ENCODE data around the gene TFCP2. TPM values are rescaled to one million over a fixed set of nuclear protein-coding genes. Genes with fewer than 3 reads are reported as not detected.

The TFCP2 gene
- total and polyA plus RNA-seq, 10 donors, result 10.2 to 33.1 (median 24.0) TPM

GRCh38 chr12:51128919-51129318 lies 44.0 kb downstream of the TFCP2 start:
- peaks cover 0 to 44% (median 10%) of the 10 kb centered on the region in 6 donors for H3K36me3 ChIP-seq
- H3K9me3 ChIP-seq, result no peaks in the 10 kb centered on the region
- DNase-seq, result no peak
- H3K27ac ChIP-seq, result no peak overlapping the region
- intact Hi-C loops (cut with DNase I; ENCODE audit: low total_unique reads), result no loop called here
- TF ChIP-seq POLR2AphosphoS5 (IDR thresholded peaks at IDR 0.05), result no peak
- no peak overlapping the region for H3K4me3 ChIP-seq
- H3K4me1 ChIP-seq, result no peaks in the 10 kb centered on the region
- WGBS, 5 donors, result 81 to 90% (median 88%) methylated on average over 3 of the region's 3 CpGs
- no peaks in the 10 kb centered on the region for H3K27me3 ChIP-seq (replicated peaks in 1 of 7)

- Histone ChIP-seq H3K4me3 (no peak overlapping the region), H3K27me3 (replicated peaks in 1 of 7) (no peaks in the 10 kb centered on the region), H3K4me1 (no peaks in the 10 kb centered on the region), H3K9me3 (no peaks in the 10 kb centered on the region), H3K27ac (no peak overlapping the region), H3K36me3 (peaks cover 0 to 32% (median 10%) of the 10 kb centered on the region in 6 donors)
- no peak for DNase-seq
- intact Hi-C loops (cut with DNase I; ENCODE audit: low total_unique reads), result no loop called here
- 87 to 94% (median 92%) methylated on average over 2 of the region's 2 CpGs for WGBS, 5 donors
- no peak for TF ChIP-seq POLR2AphosphoS5 (IDR thresholded peaks at IDR 0.05)
- no peak for TF ChIP-seq CTCF (IDR thresholded peaks at IDR 0.05 in 8 of 11, conservative IDR thresholded peaks at IDR 0.05 in 3 of 11)
- TF ChIP-seq POLR2A (IDR thresholded peaks at IDR 0.05), result no peak
Measured at GRCh38 chr12:51127050-51127729, 45.7 kb downstream of the TFCP2 start.

GRCh38 chr12:51126297-51126696 lies 46.6 kb downstream of the TFCP2 start:
- 80 to 96% (median 93%) methylated on average over 2 of the region's 2 CpGs for WGBS, 5 donors
- TF ChIP-seq POLR2AphosphoS5 (IDR thresholded peaks at IDR 0.05) (no peak), POLR2A (IDR thresholded peaks at IDR 0.05) (no peak), CTCF (IDR thresholded peaks at IDR 0.05 in 8 of 11, conservative IDR thresholded peaks at IDR 0.05 in 3 of 11) (no peak)
- Histone ChIP-seq H3K27ac (no peak overlapping the region), H3K36me3 (peaks cover 0 to 32% (median 10%) of the 10 kb centered on the region in 6 donors), H3K4me1 (no peaks in the 10 kb centered on the region), H3K4me3 (no peak overlapping the region), H3K9me3 (no peaks in the 10 kb centered on the region), H3K27me3 (replicated peaks in 1 of 7) (no peaks in the 10 kb centered on the region)
- no peak for DNase-seq
- intact Hi-C loops (cut with DNase I; ENCODE audit: low total_unique reads), result no loop called here

GRCh38 chr12:51124504-51124903 lies 48.4 kb downstream of the TFCP2 start:
- 96 to 98% (median 97%) methylated on average over 14 of the region's 14 CpGs for WGBS, 5 donors
- H3K27ac ChIP-seq, result no peak overlapping the region
- no peaks in the 10 kb centered on the region for H3K27me3 ChIP-seq (replicated peaks in 1 of 7)
- no peaks in the 10 kb centered on the region for H3K4me1 ChIP-seq
- no peak overlapping the region for H3K4me3 ChIP-seq
- no peaks in the 10 kb centered on the region for H3K9me3 ChIP-seq
- peaks cover 0 to 27% (median 8%) of the 10 kb centered on the region in 6 donors for H3K36me3 ChIP-seq
- intact Hi-C loops (cut with DNase I; ENCODE audit: low total_unique reads), result no loop called here
- TF ChIP-seq POLR2A (IDR thresholded peaks at IDR 0.05) (no peak), CTCF (IDR thresholded peaks at IDR 0.05 in 8 of 11, conservative IDR thresholded peaks at IDR 0.05 in 3 of 11) (no peak), POLR2AphosphoS5 (IDR thresholded peaks at IDR 0.05) (no peak)
- DNase-seq, result no peak
